Mucosa of gallbladder (tissue), 1 donor: ENCODE data around the gene TNFRSF19. TPM values are rescaled to one million over a fixed set of nuclear protein-coding genes. Genes with fewer than 3 reads are reported as not detected.

ENCODE experiments used
- DNase-seq: peaks from one replicate; pipeline ENCODE4 v3.0.0-alpha.2; 2020; ENCODE audit warnings: low spot score
- total RNA-seq: library from RNA; stranded (reverse); gene quantifications from one replicate; pipeline ENCODE4 v1.2.1, GENCODE V29; 2021
- donor health status: DM: no; HTN: no; CAD: no.

Gene TNFRSF19
- total RNA-seq, 1 donor from 2014 or later = 6.4 TPM

DNA sequence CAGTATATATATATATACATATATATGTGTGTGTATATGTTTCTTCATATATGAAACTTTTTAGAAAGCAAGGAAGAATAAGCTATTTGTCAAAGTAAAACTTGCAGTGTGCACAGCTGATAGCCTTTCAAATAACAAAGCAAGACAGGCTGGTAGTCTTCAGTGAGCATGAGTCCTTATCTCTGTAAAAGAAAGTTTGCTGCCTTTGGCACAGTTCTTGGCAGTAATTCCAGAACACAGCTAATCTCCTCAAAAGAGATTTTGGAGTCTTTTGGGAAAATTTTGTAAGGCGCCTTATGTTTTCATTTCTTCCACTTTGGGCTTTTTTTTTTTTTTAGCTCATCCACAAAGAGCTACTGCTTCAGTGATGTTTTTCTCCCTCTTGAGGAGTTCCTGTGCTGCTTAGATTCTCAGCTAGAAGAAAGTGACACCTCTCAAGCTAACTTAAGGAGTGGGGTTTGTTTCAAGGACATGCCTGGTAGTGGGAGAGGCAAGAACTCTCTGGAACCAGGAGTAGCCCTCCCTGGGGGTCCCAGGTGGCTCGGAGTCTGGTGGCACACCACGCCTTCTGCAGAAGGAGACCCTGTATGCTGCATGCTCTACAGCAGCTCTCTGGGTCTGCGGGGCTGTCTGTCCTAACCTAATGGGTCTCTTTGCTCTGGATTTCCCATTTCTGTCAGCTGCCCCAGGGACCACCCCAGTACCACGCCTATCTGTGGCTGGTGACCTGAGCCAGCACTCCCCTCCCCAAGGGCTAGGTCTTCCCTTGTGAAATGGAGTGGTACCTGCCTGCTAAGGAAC is 58.8 kb downstream of the TNFRSF19 start:
- DNase-seq = no peak

DNA sequence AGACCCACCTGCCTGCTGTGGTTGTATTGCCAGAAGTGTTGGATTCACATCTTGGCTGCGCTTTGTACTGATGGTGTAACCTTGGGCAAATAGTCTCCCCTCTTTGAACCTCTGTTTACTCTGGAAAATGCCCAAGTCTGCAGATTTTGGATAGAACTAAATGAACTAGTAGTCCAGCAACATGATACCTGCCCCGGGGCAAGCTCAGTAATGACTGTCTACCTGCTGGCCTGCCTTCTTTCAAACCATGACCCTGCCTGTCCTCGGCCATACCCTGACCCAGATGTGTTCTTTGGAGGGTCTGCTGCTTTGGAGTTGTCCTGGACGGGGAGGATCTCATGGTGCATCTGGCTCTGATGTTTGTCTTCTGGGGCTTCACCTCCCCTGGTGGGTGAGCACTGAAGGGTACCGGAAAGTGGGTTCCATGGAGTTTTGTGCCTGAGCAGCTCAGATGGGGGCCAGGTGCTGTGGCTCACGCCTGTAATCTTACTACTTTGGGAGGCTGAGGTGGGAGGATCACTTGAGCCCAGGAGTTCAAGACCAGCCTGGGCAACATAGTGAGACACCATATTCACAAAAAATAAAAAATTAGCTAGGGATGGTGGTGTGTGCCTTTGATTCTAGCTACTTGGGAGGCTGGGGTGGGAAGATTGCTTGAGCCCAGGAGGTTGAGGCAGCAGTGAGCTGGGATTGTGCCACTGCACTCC is 59.5 kb downstream of the TNFRSF19 start:
- DNase-seq = no peak

DNA sequence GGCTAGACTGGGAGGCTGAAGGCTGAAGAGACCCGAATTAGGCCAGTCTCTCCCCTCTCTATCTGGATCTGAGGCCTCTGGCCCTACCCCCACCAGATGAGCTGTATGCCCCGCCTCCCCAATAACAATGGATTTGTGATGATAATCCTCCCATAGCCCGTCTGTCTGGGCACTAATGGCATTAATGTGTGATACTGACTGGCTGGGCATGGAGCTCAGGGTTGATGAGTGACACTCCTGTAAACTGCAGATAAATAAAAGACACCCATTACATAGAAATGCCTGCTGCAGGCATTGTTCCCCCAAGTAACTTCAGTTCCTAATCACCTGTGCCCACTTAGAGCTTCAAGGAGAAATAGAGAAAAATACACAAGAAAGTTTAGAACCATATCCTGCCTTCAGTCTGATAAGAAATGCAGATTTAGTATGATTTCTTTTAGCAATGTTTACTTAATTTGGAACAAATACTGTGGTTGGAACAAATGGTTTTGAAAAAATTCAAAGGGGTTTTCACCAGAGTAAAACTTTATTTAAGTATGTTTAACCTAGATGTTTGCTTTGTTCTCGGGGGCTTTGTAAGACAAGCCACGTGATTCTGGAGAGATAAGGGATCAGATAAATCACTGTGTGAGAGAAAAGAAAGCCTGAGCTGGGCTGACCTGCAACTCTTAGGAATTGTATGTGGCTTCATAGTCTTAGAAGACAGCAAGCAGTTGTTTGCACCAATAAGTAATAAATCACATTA is 60.3 kb downstream of the TNFRSF19 start:
- no peak for DNase-seq

DNA sequence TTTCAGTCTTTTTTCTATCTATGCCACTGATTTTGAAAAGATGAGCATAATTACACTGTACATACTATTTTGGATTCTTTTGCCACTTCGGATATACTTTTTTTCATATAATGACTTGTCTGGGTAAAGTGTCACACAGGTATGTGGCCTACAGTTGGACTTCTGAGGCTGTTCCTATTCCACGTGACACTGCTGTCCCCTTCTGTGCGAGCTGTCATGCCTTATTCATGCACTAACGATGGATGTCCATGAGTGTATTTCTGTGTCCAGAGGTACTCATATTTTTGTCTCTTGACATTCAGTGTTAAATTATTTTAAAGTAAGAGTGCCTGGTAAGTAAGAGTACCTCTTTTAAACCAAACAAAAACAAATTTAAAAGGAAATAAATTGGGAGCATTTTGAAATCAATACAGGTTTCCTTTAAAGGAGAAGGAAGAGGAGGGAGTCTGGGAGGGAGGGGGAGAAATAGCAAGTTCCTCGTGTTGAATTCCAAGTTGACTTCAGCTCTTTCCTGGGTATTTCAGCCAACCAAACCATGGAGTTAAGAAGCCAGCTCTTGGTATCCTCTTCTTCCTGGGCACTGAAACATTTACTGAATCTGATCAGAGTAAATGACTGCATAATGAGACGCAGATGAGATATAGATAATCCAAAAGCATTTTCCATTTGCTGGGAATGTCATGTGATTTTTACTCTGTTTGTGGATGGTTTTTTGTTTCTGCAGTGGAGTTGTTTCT is 61.3 kb downstream of the TNFRSF19 start:
- no peak for DNase-seq

DNA sequence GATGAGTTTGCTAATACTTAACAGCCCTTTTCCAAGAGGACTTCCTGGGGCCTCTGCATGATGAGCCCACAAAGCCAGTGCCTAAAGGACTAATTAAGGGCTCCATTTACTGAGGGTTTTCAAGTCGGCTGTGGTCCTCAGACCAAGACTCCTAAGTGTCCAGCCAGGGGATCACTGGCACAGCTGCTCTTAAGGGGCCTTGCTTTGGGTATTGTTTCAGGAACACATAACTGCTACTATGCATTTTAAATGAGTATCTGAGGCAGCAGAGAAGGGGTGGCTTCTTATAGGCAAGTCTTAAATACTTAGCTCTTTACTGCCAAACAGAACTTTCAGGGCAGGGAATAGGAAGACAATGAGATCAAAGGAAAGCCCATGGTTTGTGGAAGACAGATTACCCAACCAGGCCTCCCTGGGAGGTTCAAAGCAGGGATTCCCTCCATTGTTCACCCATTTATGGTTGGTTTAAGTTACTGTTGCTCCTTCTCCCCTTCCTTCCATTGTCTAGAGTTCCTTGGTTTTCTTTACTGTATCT is 61.9 kb downstream of the TNFRSF19 start:
- DNase-seq = no peak

DNA sequence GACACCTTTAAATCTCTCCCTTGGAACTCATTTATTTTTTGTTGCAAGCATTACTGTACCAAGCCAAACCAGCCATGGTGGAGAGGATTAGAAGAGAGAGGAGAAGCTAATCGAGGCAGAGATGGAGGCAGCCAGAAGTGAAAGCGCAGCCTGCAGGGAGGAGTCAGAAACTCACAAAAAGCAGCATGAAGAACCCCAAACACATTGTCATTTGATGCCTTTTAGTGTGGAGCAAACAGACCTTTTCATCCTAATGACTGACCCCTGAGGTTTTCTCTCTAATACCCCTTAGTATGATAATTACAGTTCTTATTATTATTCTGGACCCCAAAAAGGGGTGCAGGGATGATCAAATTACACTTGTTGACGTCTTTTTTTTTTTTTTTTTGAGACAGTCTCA is 62.5 kb downstream of the TNFRSF19 start:
- no peak for DNase-seq

DNA sequence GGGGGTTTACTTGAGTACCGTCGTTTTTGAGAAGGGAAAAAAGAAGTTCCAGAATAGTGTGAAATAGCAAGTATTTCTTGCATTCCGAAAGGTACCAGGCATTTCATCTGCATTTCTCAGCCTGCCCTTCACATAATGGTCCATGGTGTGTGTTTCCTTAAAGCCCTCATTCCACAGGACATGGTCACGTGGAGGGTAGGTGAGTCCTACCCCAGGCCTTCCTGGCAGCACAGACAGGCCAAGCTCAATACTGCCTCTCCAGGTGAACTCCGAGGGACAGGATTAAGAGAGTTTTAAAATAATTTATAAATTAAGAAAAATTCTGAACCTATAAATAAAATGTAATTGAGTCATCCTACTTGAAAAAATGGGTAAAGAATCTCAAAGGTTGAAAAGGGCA is 64.7 kb downstream of the TNFRSF19 start:
- no peak for DNase-seq

DNA sequence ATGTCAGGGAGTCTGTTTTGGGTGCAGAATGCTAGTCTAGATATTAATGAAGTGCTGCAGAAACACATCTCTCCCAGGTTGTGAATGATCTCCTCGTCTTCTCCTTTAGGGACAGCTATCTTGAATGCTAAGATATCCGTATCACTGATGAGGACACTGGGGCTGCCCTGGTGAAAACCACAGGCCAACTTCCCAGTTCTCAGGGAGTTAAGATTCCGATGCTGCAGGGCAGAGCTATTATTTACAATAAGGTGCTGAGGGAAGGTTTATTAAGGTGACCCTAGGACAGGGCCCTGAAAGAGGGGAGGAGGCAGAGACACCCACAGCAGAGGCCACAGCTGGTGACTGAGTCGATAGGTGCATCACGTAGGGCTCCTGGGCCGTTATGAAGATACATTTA is 66.1 kb downstream of the TNFRSF19 start:
- no peak for DNase-seq

DNA sequence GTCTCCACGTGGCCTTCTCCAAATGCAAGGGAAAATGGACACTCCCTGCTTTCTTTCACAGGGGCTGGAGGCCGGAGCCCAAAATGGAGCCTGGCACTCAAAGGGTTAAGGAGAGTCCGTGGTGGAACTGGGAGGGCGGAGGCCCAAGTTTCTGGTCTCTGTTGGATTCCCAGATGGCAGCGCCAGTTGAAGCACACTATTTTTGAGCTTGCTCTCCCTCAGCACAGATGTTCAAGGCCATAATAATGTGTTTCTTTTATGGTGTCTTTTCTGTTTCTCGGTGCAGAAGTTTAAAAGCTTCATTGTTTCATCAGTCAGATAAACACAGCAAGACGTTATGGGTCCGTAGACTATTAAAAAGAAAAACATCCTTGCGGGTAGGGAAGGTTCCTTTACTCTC is 67.6 kb downstream of the TNFRSF19 start:
- DNase-seq = no peak

DNA sequence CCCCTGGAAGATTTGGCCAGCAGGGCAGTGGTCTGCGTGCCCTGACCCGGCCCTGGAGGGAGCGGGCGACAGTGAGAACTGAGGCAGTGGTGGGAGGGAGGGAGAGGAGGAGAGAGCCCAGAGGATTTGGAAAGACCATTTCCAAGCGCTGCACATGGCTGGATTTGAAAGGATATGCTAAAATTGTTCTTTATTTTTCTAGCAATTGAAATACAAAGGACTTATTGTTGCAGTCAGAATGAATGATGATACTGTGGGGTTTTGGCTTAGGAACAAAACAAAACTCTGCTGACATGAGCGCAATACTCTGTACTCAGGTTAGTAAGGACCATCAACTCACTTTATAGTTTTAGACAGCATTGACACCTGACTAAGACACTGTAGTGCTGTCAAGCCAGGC is 69.5 kb downstream of the TNFRSF19 start:
- DNase-seq = no peak

DNA sequence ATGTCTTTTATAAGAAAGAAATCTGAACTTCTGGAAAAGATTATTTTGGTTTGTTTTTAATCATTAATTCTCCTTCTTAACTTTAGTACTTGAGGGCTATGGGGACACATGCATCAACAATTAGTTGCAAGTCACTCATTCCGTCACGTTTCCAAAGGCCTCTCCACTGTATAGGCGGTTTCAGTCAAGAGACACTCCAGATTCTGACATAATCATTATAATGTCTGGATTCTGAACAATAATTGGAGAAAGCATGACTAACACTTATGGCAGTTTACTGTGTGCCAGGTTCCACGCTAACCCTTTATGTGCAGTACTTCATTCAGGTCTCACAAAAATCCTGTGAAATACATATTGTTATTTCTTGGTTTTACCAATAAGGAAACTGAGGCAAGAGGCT is 71.9 kb downstream of the TNFRSF19 start:
- DNase-seq = no peak

DNA sequence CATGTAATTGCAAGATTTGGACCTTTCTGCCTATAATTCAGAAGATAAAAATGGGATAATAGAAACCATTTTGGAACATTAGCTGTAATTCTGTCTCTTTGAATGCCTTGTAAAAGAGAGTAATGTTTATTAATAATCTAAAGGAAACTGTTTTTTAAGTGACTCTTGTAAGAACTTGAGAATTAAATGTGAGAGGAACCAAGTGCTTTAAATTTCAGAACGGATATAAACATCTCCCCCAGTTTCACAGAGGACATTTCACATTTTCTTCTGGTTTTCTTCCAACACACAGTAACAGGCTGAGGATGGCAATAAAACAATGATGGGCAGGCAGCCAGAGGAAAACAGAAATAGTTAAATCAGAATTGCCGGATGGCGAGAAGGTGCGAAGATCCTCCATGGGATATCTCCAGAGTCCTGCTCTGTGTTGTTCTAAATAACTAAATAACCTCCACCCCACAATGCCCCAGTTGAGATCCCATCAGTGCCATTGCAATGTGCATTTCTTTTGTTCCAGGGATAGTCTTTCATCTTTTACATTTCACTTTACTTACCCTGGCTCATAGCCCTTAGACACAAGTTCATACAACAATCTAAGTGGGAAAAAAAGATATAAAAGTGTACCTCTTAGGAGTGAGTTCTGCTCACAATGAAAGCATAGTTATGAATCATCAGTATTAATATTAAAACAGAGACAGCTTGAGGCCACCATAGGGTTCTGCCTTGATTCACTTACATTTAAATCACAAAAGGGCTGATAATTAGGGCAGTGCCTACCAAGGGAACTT is 73.3 kb downstream of the TNFRSF19 start:
- no peak for DNase-seq

DNA sequence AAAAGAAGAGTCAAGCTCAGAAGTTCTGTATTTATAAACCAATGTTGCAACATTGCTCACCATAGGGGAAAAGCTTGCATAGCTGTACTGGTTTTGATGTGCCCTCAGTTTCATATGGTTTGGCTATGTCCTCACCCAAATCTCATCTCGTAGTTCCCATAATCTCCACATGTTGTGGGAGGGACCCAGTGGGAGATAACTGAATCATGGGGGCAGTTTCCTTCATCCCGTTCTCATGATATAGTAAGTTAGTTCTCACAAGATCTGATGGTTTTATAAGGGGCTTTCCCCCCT is 73.9 kb downstream of the TNFRSF19 start:
- no peak for DNase-seq

DNA sequence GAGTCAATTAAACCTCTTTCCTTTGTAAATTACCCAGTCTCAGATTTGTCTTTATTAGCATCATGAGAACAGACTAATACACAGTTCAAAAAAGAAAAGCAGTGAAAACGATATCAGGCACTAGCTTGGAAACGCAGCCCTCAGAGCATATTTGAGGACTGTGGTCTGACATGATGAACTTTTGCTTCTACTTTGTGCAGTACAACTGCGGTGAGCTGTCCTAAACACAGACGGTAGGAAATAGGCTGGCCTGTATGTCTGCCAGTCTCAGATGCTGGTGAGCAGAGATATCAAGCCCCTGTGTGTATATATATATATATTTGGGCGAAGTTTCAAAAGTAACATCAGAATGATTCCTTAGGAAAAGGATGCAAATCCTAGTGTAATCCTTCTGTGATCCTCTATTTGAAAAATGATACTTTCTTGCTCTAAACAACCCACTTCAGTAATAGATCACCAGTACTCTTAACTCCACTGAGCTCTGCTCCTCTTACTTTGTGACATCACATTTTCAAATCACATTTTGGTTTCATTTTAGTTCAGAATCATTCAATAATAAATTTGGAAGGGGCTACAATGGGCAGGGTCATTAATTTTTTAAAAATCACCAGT is 74.4 kb downstream of the TNFRSF19 start:
- no peak for DNase-seq

DNA sequence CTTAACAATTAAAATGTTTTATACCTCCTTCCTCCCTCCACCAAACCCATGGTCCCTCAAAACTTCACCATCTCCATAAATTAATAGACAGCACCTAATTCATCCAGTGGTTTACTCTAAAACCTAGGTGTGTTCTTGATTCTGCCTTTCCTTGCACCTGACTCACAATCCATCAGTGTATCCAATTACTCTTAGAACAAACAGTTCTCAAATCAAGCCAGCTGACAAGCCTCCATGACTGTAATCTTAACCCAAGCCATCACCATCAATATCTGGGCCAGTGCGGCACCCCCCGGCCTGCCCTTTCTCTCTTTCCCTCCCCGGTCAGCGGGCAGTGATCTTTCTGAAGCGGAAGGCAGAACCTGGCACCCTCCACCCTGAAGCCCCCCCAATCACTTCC is 75.6 kb downstream of the TNFRSF19 start:
- DNase-seq = no peak

DNA sequence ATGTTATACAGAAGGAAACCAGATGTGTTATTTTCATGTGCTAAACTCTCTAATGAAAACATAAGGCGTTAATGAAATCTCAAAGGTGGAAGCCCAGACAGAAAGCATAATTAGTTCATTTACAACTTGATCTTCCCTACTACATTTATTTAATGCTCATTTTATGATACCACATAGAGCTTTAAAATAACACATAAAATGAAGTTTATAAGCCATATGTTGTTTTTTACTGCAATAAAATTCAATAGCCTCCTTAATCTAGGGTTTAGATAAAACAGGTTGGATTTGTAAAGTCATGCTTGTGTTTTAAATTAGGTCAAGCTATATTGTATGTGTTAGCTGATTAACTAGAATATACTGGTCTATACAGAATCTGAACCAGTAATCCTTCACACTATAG is 81.2 kb downstream of the TNFRSF19 start:
- DNase-seq = no peak

DNA sequence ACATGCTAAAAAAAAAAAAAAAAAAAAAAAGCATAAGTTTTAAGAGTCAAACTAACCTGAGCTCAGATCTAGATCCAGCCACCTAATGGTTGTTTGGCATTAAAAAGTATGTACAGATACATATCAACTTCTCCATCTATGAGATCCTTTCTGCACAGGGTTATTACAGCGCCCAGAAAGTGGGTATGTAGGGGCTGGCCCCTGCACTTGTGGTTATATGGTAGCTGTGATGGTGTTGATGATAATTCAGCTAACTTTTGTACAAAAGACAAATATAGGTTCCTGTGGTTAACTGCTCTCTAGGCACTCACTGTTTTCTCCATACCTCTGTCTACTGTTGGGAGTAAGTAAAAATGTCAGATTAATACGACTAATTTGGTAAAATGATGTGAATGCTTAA is 81.7 kb downstream of the TNFRSF19 start:
- DNase-seq = no peak

DNA sequence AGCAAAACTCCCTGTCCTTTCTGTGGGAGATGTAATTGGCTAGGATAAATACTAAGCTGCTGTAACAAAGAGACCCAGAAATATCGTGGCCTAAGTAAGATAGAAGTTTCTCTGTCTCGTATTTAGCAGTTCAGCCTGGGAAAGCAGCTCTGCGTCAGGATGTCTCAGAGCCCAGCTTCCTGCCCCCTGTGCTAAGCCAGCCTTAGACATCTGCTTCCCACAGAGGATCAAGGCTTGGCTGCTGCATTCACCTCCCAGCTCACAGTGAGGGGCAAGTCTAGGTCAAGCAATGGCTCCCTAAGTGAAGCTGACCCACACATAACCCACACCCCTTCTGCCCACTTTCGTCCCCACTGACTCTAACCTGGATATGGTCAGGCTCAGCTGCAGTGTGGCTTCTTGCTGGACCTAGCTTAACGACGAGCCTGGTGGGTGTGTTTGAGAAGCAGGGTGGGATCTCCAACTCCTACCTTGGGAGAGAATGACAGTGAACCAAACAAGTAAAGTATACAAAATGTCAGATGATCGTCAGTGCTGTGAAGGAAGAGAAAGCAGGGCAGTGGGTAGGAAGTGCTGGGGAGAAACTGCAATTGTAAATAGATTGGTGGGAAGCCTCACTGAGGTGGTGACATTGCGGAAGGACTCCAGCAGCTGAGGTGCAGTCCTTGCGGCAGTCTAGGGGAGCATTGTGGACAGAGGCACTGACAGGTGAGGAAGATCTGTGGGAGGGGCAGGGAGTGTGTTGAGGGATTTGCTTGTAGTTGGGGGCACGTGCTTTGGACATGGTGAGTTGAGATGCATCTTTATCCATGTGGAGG is 82.9 kb downstream of the TNFRSF19 start:
- DNase-seq = no peak
